HFFc6 (cell line): ENCODE measurements around the gene RNU6-9. TPM values are rescaled to one million over a fixed set of nuclear protein-coding genes. Genes with fewer than 3 reads are reported as not detected.

ENCODE experiments used
- DNase-seq: peaks from one replicate; pipeline ENCODE4 v3.0.0-alpha.2; 2018
- H3K27ac Mint-ChIP-seq: 2 replicates; pipeline ENCODE4 v1.8.0; 2020; ENCODE audit warnings: mild to moderate bottlenecking, mixed read lengths
- H3K27me3 Mint-ChIP-seq: 2 replicates; pipeline ENCODE4 v1.8.0; 2021; ENCODE audit warnings: mild to moderate bottlenecking, moderate library complexity, mixed read lengths; ENCODE audit not compliant: insufficient read depth
- H3K36me3 Mint-ChIP-seq: 2 replicates; pipeline ENCODE4 v1.8.0; 2021; ENCODE audit warnings: low read depth, mixed read lengths
- H3K4me1 Mint-ChIP-seq: 2 replicates; pipeline ENCODE4 v1.8.0; 2020; ENCODE audit warnings: low read depth, mixed read lengths
- H3K4me3 Mint-ChIP-seq: 2 replicates; pipeline ENCODE4 v1.8.0; 2020; ENCODE audit warnings: mild to moderate bottlenecking, moderate library complexity, mixed read lengths
- H3K9me3 Mint-ChIP-seq: 2 replicates; pipeline ENCODE4 v1.8.0; 2020; ENCODE audit warnings: mild to moderate bottlenecking, mixed read lengths
- total RNA-seq, 6 experiments: library from RNA; stranded (reverse); fragmentation: NEBNext Ultra II Directional; extraction: Animal tissue kit (Norgen Biotek cat#: 25700); gene quantifications; 2 replicates in 1 of 6; 3 replicates in 5 of 6; pipeline ENCODE4 v1.2.3, GENCODE V29; 2021
- TF ChIP-seq, protein P1 (sequence below): fragments of 200-600 bp; sonication (generic); IDR thresholded peaks from 2 replicates; pipeline ENCODE4 v1.5.0; 2021; ENCODE audit warnings: antibody characterized with exemption, mild to moderate bottlenecking

RNU6-9 gene
- total RNA-seq, 6 experiments from 2014 or later, result not detected

DNA sequence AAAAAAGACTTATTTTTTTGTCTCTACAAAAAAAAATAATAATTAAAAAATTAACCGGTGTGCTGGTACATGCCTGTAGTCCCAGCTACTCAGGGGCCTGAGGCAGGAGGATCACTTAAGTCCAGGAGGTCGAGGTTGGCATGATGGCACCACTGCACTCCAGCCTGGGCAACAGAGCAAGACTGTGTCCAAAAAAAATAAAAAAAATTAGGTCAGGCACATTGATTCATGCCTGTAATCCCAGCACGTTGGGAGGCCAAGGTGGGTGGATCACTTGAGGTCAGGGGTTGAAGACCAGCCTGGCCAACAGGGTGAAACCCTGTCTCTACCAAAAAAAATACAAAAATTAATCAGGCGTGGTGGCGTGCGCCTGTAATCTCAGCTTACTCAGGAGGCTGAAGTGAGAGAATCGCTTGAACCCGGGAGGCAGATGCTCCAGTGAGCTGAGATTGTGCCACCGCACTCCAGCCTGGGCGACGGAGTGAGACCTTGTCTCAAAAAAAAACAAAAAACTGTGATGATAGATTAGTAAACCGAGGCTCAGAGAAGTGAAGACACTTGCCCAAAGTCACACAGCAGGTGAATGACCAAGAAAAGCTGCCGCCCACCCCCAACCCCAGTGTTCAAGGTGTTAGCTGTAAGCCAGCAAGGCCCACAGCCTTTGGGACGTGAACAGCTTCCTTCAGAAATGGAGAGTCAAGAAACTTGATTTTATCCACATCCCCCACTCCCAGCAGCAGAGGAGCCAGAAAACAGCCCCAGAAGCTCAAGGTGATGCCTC, 9.4 kb downstream of the RNU6-9 start:
- no peak overlapping the region for H3K4me3 Mint-ChIP-seq
- TF ChIP-seq, protein P1, sequence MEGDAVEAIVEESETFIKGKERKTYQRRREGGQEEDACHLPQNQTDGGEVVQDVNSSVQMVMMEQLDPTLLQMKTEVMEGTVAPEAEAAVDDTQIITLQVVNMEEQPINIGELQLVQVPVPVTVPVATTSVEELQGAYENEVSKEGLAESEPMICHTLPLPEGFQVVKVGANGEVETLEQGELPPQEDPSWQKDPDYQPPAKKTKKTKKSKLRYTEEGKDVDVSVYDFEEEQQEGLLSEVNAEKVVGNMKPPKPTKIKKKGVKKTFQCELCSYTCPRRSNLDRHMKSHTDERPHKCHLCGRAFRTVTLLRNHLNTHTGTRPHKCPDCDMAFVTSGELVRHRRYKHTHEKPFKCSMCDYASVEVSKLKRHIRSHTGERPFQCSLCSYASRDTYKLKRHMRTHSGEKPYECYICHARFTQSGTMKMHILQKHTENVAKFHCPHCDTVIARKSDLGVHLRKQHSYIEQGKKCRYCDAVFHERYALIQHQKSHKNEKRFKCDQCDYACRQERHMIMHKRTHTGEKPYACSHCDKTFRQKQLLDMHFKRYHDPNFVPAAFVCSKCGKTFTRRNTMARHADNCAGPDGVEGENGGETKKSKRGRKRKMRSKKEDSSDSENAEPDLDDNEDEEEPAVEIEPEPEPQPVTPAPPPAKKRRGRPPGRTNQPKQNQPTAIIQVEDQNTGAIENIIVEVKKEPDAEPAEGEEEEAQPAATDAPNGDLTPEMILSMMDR, result no peak
- no peaks in the 10 kb centered on the region for H3K9me3 Mint-ChIP-seq
- no peaks in the 10 kb centered on the region for H3K4me1 Mint-ChIP-seq
- no peak overlapping the region for H3K27ac Mint-ChIP-seq
- no peak for DNase-seq
- H3K27me3 Mint-ChIP-seq, result peaks cover 1% of the 10 kb centered on the region; the same call in 1 of the 2 replicates
- H3K36me3 Mint-ChIP-seq, result peaks cover 5% of the 10 kb centered on the region; the same call in 1 of the 2 replicates

DNA sequence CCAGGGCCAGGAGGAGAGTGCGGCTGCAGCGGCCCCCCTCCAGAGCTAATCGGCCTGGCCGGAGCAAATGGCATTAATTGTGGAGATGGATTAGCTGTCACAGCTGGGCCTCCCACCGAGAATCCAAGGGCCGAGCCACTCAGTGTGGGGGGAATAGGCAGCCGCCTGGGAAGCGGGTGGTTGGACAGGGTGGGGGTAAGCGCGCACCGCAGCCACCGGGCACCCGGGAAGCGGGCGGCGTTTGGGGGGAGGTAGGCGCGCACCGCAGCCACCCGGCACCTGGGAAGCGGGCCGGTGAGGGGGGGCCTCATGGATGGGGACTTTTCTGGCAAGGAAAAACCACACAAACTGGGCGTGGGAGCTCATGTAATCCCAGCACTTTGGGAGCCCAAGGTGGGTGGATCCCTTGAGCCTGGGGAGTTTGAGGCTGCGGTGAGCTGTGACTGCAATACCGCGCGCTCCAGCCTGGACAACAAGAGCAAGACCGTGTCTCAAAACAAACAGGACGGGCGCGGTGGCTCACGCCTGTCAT, 10.0 kb downstream of the RNU6-9 start:
- Mint-ChIP-seq H3K4me3 (no peak overlapping the region), H3K9me3 (no peaks in the 10 kb centered on the region), H3K4me1 (no peaks in the 10 kb centered on the region), H3K27me3 (peaks cover 1% of the 10 kb centered on the region; the same call in 1 of the 2 replicates), H3K27ac (no peak overlapping the region), H3K36me3 (peaks cover 5% of the 10 kb centered on the region; the same call in 1 of the 2 replicates)
- TF ChIP-seq, protein P1, result no peak
- DNase-seq, result no peak

DNA sequence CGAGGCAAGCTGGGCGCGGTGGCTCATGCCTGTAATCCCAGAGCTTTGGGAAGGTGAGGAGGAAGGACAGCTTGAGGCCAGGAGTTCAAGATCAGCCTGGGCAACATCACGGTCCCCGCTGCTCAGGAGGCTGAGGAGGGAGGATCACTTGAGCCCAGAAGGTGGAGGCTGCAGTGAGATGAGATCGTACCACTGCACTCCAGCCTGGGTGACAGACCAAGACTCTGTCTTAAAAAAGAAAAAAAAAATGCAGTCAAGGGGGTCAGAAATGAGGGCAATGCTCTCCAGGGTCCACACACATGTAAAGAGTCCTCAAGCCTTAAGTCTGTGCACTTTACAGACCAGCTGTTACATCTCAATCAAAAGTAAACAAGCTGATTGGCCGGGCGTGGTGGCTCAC, 11.3 kb downstream of the RNU6-9 start:
- H3K27ac Mint-ChIP-seq, result no peak overlapping the region
- H3K4me1 Mint-ChIP-seq, result peaks cover 8% of the 10 kb centered on the region
- H3K4me3 Mint-ChIP-seq, result no peak overlapping the region

DNA sequence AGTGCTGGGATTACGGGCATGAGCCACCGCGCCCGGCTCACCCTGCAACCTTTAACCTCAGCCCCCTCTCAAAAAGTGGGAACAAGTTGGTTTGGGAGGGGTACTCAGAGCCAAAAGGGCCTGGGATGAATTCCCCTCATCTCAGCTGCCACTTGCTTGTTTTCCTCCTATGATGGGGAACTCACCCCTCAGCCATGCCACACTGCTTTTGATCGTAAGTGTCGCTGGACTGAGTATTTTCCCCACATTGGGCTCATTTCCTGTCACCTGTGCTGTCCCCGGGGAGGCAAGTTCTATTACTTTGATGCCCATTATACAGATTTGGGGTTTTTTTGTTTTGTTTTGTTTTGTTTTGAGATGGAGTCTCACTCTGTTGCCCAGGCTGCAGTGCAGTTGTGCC, 13.2 kb downstream of the RNU6-9 start:
- TF ChIP-seq, protein P1, result no peak
- H3K4me3 Mint-ChIP-seq, result no peak overlapping the region
- H3K27me3 Mint-ChIP-seq, result peaks cover 1% of the 10 kb centered on the region; the same call in 1 of the 2 replicates
- H3K27ac Mint-ChIP-seq, result no peak overlapping the region
- DNase-seq, result no peak
- H3K36me3 Mint-ChIP-seq, result peaks cover 5% of the 10 kb centered on the region; the same call in 1 of the 2 replicates
- peaks cover 11% of the 10 kb centered on the region for H3K4me1 Mint-ChIP-seq
- no peaks in the 10 kb centered on the region for H3K9me3 Mint-ChIP-seq

More for the DNA sequence above, 11.3 kb downstream of the RNU6-9 start:
- Mint-ChIP-seq H3K9me3 (no peaks in the 10 kb centered on the region), H3K27me3 (peaks cover 1% of the 10 kb centered on the region; the same call in 1 of the 2 replicates), H3K36me3 (peaks cover 5% of the 10 kb centered on the region; the same call in 1 of the 2 replicates)
- TF ChIP-seq, protein P1, result no peak
- DNase-seq, result no peak

DNA sequence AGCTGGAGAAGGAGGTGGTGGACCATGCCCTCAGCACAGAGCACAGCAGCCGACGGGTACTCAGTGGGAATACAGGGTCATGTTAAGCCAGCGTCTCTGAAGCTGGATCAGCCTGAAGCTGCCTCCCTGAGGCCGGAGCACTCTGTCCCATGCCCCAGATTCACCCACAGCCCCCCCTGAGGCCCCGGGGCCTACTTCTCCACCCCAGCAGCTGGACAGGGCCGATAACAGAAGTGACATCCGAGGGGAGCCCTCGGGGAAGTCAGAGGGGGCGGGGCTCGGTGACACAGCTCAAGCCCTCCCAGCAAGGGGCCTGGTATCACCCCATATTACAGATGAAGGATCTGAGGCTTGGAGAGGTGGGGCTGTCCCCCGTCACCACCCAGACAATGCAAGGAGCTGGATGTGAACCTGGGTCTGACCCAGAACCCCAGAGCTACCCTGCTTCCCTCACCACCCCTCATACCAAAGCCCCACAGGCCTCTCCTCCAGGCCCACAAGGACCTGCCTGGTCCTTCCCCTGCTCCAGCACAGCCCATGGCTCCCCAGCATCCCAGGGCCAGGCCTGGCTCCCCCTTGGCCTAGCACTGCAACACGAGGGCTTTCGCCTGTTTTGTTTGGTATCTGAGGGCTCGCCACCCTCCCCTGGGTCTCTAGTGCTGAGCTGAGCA, 14.0 kb downstream of the RNU6-9 start:
- DNase-seq, result no peak
- H3K27me3 Mint-ChIP-seq, result peaks cover 1% of the 10 kb centered on the region; the same call in 1 of the 2 replicates

More for the DNA sequence above, 14.0 kb downstream of the RNU6-9 start:
- peaks cover 5% of the 10 kb centered on the region; the same call in 1 of the 2 replicates for H3K36me3 Mint-ChIP-seq
- no peak overlapping the region for H3K4me3 Mint-ChIP-seq
- TF ChIP-seq, protein P1, result no peak
- H3K27ac Mint-ChIP-seq, result no peak overlapping the region
- no peaks in the 10 kb centered on the region for H3K9me3 Mint-ChIP-seq
- peaks cover 11% of the 10 kb centered on the region for H3K4me1 Mint-ChIP-seq
